ENCODE results near the gene CBFA2T2. TPM values are rescaled to one million over a fixed set of nuclear protein-coding genes. Genes with fewer than 3 reads are reported as not detected.
"Not testable (repeated sequence)": the region's sequence is repeated elsewhere in the genome, so short reads cannot be mapped to it uniquely, and the experiment has no call there.

Gene CBFA2T2
- total and polyA plus RNA-seq, 5 experiments from 2014 or later = 11.9 to 33.8 (median 17.9) TPM

DNA sequence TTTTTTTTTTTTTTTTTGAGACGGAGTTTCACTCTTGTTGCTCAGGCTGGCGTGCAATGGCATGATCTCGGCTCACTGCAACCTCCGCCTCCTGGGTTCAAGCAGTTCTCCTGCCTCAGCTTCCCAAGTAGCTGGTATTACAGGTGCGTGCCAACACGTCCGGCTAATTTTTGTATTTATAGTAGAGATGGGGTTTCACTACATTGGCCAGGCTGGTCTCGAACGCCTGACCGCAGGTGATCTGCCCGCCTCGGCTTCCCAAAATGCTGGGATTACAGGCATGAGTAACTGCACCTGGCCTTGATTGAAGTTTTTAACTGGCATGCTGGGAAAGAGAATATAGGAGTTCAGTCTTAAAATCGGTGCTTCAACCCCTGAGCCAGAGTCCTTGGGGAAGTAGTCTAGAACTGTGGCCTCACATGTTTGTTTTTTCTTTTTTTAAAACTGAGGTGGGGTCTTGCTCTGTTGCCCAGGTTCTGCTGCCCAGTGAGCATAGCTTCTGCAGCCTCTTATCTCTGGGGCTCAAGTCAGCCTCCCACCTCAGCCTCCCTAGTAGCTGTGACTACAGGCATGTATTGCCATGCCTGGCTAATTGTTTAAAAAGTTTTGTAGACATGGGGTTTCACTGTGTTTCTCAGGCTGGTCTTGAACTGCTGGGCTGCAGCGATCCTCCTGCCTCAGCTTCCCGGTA lies 3.3 kb downstream of the CBFA2T2 start:
- no peak overlapping the region for H3K4me3 Mint-ChIP-seq
- H3K27ac Mint-ChIP-seq = peak overlapping the region in 2 of 10 donors; percentile 6 to 57
- DNase-seq (no peak), ATAC-seq (no peak)
- peaks cover 0 to 10% (median 1%) of the 10 kb centered on the region in 3 donors for H3K36me3 Mint-ChIP-seq
- no peaks in the 10 kb centered on the region for H3K9me3 Mint-ChIP-seq
- no peaks in the 10 kb centered on the region for H3K27me3 Mint-ChIP-seq
- POLR2A ChIA-PET = interaction anchor here (0.6 kb wide), 1 partner anchor 174 kb away, joined by 3 read pairs; no protein-coding TSS in a partner anchor
- H3K4me1 Mint-ChIP-seq = peaks cover 11 to 42% (median 32%) of the 10 kb centered on the region in 4 donors

DNA sequence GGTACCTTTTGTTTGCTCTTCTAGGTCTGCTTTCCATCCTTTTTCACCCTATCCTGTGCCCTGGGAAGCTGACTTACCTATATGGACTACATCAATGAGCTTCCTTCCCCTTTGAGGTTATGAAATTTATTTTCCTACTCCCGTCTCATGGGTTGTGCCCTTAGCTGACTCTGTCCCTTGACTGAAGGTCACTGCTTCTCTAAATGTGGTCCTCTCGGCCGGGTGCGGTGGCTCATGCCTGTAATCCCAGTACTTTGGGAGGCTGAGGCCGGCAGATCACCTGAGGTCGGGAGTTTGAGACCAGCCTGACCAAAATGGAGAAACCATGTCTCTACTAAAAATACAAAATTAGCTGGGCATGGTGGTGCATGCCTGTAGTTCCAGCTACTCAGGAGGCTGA lies 6.9 kb downstream of the CBFA2T2 start:
- ATAC-seq, POLR2A ChIA-PET, DNase-seq, H3K9me3 Mint-ChIP-seq, H3K27ac Mint-ChIP-seq, H3K27me3 Mint-ChIP-seq: not testable (repeated sequence)
- H3K4me3 Mint-ChIP-seq = peak overlapping the region in 1 of 10 donors; percentile 12
- peaks cover 12 to 52% (median 35%) of the 10 kb centered on the region in 4 donors for H3K4me1 Mint-ChIP-seq
- H3K36me3 Mint-ChIP-seq = peaks cover 0 to 13% (median 4%) of the 10 kb centered on the region in 3 donors

DNA sequence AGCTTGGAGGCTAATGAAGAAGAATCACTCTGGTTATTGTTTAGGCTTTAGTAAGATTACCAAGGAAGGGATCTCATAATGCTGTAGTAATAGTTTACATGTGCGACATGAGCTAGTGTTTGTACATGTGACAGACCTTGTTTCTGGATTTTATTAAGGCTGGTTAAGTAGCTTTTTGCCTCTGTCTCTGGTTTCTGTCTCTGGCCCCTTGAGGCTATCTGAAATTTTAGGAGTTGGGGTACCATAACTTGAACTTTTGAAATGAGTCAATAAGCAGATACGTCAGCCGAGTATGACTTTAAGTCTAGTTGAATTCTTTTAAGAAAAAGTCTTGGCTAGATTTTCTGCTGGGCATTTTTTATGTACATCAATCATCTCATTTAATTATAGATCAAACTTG lies 9.5 kb downstream of the CBFA2T2 start:
- peak overlapping the region in 1 of 10 donors; percentile 38 for H3K27ac Mint-ChIP-seq
- peaks cover 0 to 12% (median 9%) of the 10 kb centered on the region in 3 donors for H3K36me3 Mint-ChIP-seq
- H3K4me3 Mint-ChIP-seq = no peak overlapping the region
- H3K9me3 Mint-ChIP-seq = no peaks in the 10 kb centered on the region
- DNase-seq (no peak), ATAC-seq (no peak)
- no peaks in the 10 kb centered on the region for H3K27me3 Mint-ChIP-seq
- H3K4me1 Mint-ChIP-seq = peaks cover 10 to 42% (median 29%) of the 10 kb centered on the region in 4 donors
- POLR2A ChIA-PET = interaction anchor here (0.6 kb wide), 1 partner anchor 186 kb away, joined by 3 read pairs; no protein-coding TSS in a partner anchor

DNA sequence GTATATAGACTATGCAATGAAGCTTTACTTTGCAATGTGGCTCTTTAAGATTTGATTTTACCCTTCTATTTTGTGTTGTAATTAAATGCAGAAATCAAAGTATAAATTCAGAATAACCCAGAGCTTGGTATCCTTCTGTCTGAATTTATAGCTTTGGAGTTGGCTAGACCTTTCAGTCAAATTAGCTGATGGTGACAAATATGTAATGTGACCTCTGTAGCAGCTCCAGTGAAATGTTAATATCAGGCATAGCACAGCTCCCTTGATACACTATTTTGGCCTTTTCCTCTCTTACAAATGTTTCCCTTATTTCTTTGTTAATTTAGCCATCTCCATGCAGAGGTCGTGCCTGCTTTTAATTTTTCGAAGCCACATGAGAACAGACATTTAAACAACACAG lies 11.1 kb downstream of the CBFA2T2 start:
- peaks cover 0 to 20% (median 8%) of the 10 kb centered on the region in 3 donors for H3K36me3 Mint-ChIP-seq
- ATAC-seq (no peak), DNase-seq (no peak)
- POLR2A ChIA-PET = no interaction called here
- H3K4me1 Mint-ChIP-seq = peaks cover 7 to 41% (median 28%) of the 10 kb centered on the region in 4 donors
- H3K27ac Mint-ChIP-seq = peak overlapping the region in 3 of 10 donors; percentile 9 to 78 (median 31)
- H3K4me3 Mint-ChIP-seq = no peak overlapping the region
- no peaks in the 10 kb centered on the region for H3K27me3 Mint-ChIP-seq
- no peaks in the 10 kb centered on the region for H3K9me3 Mint-ChIP-seq

DNA sequence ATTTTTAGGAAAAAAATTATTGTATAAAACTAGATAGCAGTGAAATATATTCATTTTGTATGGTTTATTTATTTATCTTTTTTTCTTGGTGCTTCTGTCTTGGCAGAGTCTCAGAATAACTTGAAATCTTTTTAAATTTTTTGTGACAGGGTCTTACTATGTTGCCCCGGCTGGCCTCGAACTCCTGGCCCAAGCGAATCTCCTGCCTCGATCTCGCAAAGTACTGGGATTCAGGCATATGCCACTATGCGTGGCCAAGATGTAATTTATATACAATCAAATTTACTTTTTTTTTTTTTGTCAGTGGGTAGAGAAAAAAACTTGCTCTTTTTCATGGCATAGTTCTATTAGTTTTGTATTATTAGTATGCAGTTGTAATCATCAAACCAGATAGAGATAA lies 13.7 kb downstream of the CBFA2T2 start:
- peaks cover 0 to 1% (median 0%) of the 10 kb centered on the region in 9 donors for H3K9me3 Mint-ChIP-seq
- no peak overlapping the region for H3K4me3 Mint-ChIP-seq
- ATAC-seq (no peak), DNase-seq (no peak)
- H3K4me1 Mint-ChIP-seq = peaks cover 11 to 46% (median 34%) of the 10 kb centered on the region in 4 donors
- no peaks in the 10 kb centered on the region for H3K27me3 Mint-ChIP-seq
- no peak overlapping the region for H3K27ac Mint-ChIP-seq
- H3K36me3 Mint-ChIP-seq = peaks cover 0 to 24% (median 14%) of the 10 kb centered on the region in 3 donors
- POLR2A ChIA-PET = interaction anchor here (0.6 to 0.7 kb wide), 2 partner anchors 60 to 737 kb away, joined by 4 to 6 read pairs; partner anchors contain the start of gene ASIP

DNA sequence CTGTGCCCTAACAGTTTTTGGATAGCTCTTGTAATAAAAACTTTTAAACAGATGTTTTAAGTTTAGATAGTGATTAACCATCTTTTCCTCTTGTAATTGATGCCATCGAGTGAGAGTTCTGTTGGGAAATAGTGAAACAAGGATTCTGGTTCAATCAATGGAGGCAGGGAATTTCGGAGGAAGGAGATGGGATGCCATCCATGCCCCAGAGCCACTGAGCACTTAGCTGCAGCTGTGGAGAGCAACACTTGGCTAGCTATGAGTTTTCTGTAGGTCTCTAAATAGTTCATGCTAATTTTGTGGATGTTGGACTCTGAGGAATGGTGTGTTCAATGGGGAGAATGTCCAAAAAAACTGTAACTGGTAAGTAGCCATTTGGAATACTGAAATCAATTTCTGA lies 16.7 kb downstream of the CBFA2T2 start:
- Mint-ChIP-seq H3K36me3 (peaks cover 0 to 23% (median 16%) of the 10 kb centered on the region in 3 donors), H3K4me1 (peaks cover 11 to 39% (median 24%) of the 10 kb centered on the region in 4 donors), H3K4me3 (no peak overlapping the region), H3K9me3 (peaks cover 0 to 5% (median 0%) of the 10 kb centered on the region in 9 donors), H3K27me3 (no peaks in the 10 kb centered on the region), H3K27ac (no peak overlapping the region)
- DNase-seq (no peak), ATAC-seq (no peak)
- POLR2A ChIA-PET = interaction anchor here (0.7 kb wide), 1 partner anchor 11 kb away, joined by 3 read pairs; no protein-coding TSS in a partner anchor

DNA sequence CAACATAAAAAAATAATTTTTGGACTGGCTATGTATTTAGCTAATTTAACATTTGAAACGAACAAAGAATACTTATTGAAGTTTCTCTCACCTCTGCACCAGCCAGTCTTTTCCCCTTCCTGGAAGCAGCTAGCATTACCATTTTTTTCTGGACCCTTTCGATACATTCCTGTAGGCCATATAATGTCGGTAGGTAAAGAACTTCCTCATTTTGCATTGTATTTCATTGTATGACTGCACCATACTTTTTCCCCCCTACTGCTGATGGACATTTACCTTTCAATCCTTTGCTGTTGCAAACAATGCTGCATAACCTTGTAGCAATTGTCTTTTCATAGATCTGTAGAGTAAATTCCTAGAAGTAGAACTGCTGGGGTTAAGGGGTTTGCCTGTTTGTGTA lies 17.6 kb downstream of the CBFA2T2 start:
- Mint-ChIP-seq H3K36me3 (peaks cover 0 to 24% (median 16%) of the 10 kb centered on the region in 3 donors), H3K4me1 (peaks cover 11 to 44% (median 28%) of the 10 kb centered on the region in 4 donors), H3K4me3 (no peak overlapping the region), H3K27me3 (no peaks in the 10 kb centered on the region), H3K27ac (no peak overlapping the region), H3K9me3 (peaks cover 0 to 5% (median 0%) of the 10 kb centered on the region in 9 donors)
- no peak for ATAC-seq
- DNase-seq = no peak
- POLR2A ChIA-PET = interaction anchor here (0.7 kb wide), 1 partner anchor 10 kb away, joined by 3 read pairs; no protein-coding TSS in a partner anchor

DNA sequence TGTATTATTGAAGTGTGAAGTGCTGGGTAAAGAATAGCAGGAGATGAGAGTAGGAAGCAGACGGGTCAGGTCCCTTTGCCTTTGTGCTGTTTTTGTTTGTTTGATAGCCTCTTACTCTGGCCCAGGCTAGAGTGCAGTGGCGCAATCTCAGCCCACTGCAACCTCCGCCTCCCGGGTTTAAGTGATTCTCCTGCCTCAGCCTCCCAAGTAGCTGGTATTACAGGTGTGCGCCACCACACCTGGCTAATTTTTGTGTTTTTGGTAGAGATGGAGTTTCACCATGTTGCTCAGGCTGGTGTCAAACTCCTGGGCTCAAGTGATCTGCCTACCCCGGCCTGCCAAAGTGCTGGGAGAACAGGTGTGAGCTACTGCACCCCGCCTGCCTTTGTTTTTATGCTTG lies 18.1 kb downstream of the CBFA2T2 start:
- H3K36me3 Mint-ChIP-seq = peaks cover 0 to 26% (median 16%) of the 10 kb centered on the region in 3 donors
- H3K4me1 Mint-ChIP-seq = peaks cover 11 to 46% (median 30%) of the 10 kb centered on the region in 4 donors
- H3K27ac Mint-ChIP-seq, POLR2A ChIA-PET, H3K9me3 Mint-ChIP-seq, ATAC-seq, H3K27me3 Mint-ChIP-seq, DNase-seq, H3K4me3 Mint-ChIP-seq: not testable (repeated sequence)

DNA sequence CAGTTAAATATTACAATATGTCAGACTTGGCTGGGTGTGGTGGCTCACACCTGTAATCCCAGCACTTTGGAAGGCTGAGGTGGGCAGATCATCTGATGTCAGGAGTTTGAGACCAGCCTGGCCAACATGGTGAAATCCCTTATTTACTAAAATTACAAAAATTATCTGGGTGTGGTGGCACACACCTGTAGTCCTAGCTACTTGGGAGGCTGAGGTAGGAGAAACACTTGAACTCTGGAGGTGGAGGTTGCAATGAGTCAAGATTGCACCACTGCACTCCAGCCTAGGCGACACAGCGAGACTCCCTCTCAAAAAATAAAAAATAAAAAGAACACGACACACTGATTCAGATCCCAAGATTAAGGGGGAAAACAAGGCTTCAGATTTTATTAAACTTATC lies 19.2 kb downstream of the CBFA2T2 start:
- POLR2A ChIA-PET, ATAC-seq, H3K9me3 Mint-ChIP-seq, H3K27me3 Mint-ChIP-seq, H3K4me3 Mint-ChIP-seq, H3K27ac Mint-ChIP-seq, DNase-seq: not testable (repeated sequence)
- Mint-ChIP-seq H3K36me3 (peaks cover 0 to 21% (median 11%) of the 10 kb centered on the region in 3 donors), H3K4me1 (peaks cover 11 to 44% (median 29%) of the 10 kb centered on the region in 4 donors)

DNA sequence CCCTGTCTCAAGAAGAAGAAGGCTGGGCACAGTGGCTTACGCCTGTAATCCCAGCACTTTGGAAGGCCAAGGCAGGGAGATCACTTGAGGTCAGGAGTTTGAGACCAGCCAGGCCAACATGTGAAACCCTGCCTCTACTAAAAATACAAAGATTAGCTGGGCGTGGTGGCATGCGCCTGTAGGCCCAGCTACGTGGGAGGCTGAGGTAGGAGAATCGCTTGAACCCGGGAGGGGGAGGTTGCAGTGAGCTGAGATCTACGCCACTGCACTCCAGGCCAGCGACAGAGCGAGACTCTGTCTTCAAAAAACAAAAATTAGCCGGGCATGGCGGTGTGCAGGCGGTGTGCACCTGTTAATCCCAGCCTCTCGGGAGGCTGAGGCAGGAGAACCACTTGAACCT lies 22.0 kb downstream of the CBFA2T2 start:
- H3K27ac Mint-ChIP-seq, H3K4me3 Mint-ChIP-seq, DNase-seq, POLR2A ChIA-PET, ATAC-seq, H3K9me3 Mint-ChIP-seq, H3K27me3 Mint-ChIP-seq: not testable (repeated sequence)
- Mint-ChIP-seq H3K36me3 (peaks cover 0 to 11% (median 11%) of the 10 kb centered on the region in 3 donors), H3K4me1 (peaks cover 17 to 44% (median 29%) of the 10 kb centered on the region in 4 donors)

DNA sequence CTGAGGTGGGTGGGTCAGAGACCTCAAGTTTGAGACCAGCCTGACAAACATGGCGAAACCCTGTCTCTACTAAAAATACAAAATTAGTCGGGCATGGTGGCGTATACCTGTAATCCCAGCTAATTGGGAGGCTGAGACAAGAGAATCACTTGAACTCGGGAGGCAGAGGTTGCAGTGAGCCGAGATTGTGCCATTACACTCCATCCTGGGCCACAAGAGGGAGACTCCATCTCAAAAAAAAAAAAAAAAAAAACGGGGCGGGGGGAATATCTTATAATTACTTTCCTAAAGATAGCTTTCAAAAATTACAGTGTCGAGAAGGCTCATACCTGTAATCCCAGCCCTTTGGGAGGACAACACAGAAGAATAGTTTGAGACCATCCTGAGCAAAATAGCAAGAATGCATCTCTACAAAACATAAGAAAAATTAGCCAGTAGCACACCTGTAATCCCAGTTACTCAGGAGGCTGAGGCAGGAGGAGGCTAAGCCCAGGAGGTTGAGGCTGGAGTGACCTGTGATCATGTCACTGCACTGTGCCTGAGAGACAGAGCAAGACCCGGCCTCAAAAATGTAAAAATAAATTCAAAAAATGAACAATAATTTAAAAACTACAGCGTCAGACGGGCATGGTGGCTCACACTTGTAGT lies 25.8 kb downstream of the CBFA2T2 start:
- Mint-ChIP-seq H3K27ac (no peak overlapping the region), H3K36me3 (peaks cover 0 to 7% (median 0%) of the 10 kb centered on the region in 3 donors), H3K4me1 (peaks cover 9 to 43% (median 19%) of the 10 kb centered on the region in 4 donors), H3K27me3 (no peaks in the 10 kb centered on the region), H3K9me3 (no peaks in the 10 kb centered on the region), H3K4me3 (no peak overlapping the region)
- ATAC-seq (no peak), DNase-seq (no peak)
- POLR2A ChIA-PET = interaction anchor here (0.6 kb wide), 1 partner anchor 24 kb away, joined by 3 read pairs; no protein-coding TSS in a partner anchor

DNA sequence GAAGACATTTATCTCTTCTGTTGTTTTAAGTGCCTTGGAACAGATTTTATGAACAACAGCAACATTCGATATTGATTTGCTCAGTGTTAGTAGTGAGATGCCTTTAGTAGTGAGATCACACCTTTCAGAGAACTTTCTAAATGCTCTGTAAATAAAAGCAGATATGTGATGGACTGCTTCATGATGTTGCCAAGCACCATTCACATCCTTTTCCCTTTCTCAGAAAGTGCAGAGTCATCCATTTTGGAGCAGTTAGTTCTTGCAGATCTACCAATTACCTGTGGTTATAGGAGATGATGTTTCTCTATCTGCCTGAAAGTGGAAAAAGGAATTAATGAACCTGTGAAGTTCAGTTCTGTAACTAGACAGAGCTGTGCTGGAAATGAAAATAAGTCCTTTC lies 27.0 kb downstream of the CBFA2T2 start:
- H3K27ac Mint-ChIP-seq = peak overlapping the region in 4 of 10 donors; percentile 1 to 58 (median 44)
- peaks cover 8 to 43% (median 22%) of the 10 kb centered on the region in 4 donors for H3K4me1 Mint-ChIP-seq
- POLR2A ChIA-PET = interaction anchor here (0.6 to 0.7 kb wide), 3 partner anchors 44 to 723 kb away, joined by 3 read pairs; no protein-coding TSS in a partner anchor
- ATAC-seq (no peak), DNase-seq (no peak)
- peaks cover 0 to 7% (median 0%) of the 10 kb centered on the region in 3 donors for H3K36me3 Mint-ChIP-seq
- no peaks in the 10 kb centered on the region for H3K9me3 Mint-ChIP-seq
- H3K4me3 Mint-ChIP-seq = no peak overlapping the region
- H3K27me3 Mint-ChIP-seq = no peaks in the 10 kb centered on the region

Measured in naive thymus-derived CD8-positive, alpha-beta T cell (primary cell).